Activated CD4-positive, alpha-beta T cell treated with anti-CD3 and anti-CD28 coated beads for 36 hours (primary cell): Measurements from ENCODE around the gene RMI2. TPM values are rescaled to one million over a fixed set of nuclear protein-coding genes. Genes with fewer than 3 reads are reported as not detected.

Source experiments
- microRNA-seq: library from miRNA; unstranded; fragments of <30 nt; microRNA quantifications from one replicate; pipeline ENCODE4 v1.2.0, GENCODE V29; 2021; ENCODE audit warnings: borderline replicate concordance
- total RNA-seq, 2 experiments: library from RNA; stranded (reverse); gene quantifications; one replicate each; pipeline ENCODE4 v1.2.3, GENCODE V29; 2021

Gene RMI2
- total RNA-seq, 2 experiments from 2014 or later, result 56.0 to 69.8 TPM

Small RNAs within 50 kb of the gene (microRNA-seq; reads per million reads assigned to microRNA genes)
- not detected for gene MIR548H2

Other genes with a start within 250 kb of the RMI2 start
- gene SOCS1, start 89.3 kb upstream of the RMI2 start, total RNA-seq, result 100 to 1,000 TPM in 1 of 2 experiments, 10 to 100 TPM in 1; 100.0 to 103 TPM
- gene TNP2, start 76.1 kb upstream of the RMI2 start, total RNA-seq, result not detected
- not detected for gene PRM3, start 71.8 kb upstream of the RMI2 start, total RNA-seq
- not detected for gene PRM2, start 69.0 kb upstream of the RMI2 start, total RNA-seq
- not detected for gene PRM1, start 64.1 kb upstream of the RMI2 start, total RNA-seq
- gene LITAF, start 241.5 kb downstream of the RMI2 start, total RNA-seq, result 100 to 1,000 TPM in 1 of 2 experiments, 10 to 100 TPM in 1; 99.0 to 116 TPM